Lower lobe of right lung (tissue), 2 donors: ENCODE results near the gene PIGC. TPM values are rescaled to one million over a fixed set of nuclear protein-coding genes. Genes with fewer than 3 reads are reported as not detected.

Experiments
- ATAC-seq, 2 donors: fragments of 200-7000 bp; cut with Tn5 transposase; one replicate each; pipeline ENCODE4 v1.9.1; 2020 to 2022; ENCODE audit warnings: mild to moderate bottlenecking in 2 of 2, moderate library complexity in 2 of 2
- DNase-seq: peaks from one replicate; pipeline ENCODE4 v3.0.0-alpha.2; 2020
- H3K27ac ChIP-seq: fragments of 200-600 bp; one replicate; pipeline ENCODE4 v1.8.0; 2022
- H3K27me3 ChIP-seq: fragments of 200-600 bp; one replicate; pipeline ENCODE4 v1.8.0; 2022; ENCODE audit warnings: low read depth
- H3K36me3 ChIP-seq: fragments of 200-600 bp; one replicate; pipeline ENCODE4 v1.8.0; 2022; ENCODE audit warnings: mild to moderate bottlenecking
- H3K4me1 ChIP-seq: fragments of 200-600 bp; one replicate; pipeline ENCODE4 v1.8.0; 2022
- H3K4me3 ChIP-seq: fragments of 200-600 bp; one replicate; pipeline ENCODE4 v1.8.0; 2022; ENCODE audit warnings: mild to moderate bottlenecking
- H3K9me3 ChIP-seq: fragments of 200-600 bp; one replicate; pipeline ENCODE4 v1.8.0; 2022
- intact Hi-C: fragments of 100-400 bp; cut with DNase I; formaldehyde crosslinking; loops from one replicate; pipeline ENCODE4 v1.11.0; 2022
- total RNA-seq: library from RNA; stranded (reverse); fragmentation: NEBNext Ultra II Directional; extraction: Animal tissue kit (Norgen Biotek cat#: 25700); gene quantifications from one replicate; pipeline ENCODE4 v1.2.1, GENCODE V29; 2021
- TF ChIP-seq, protein P1 (sequence below): fragments of 200-600 bp; IDR thresholded peaks from one replicate; pipeline ENCODE4 v1.8.0; 2022; ENCODE audit warnings: antibody characterized with exemption, mild to moderate bottlenecking
- donor health status: DM: no; HTN: yes; CAD: no; lungs with severe emphysema.

Gene PIGC
- total RNA-seq, 1 donor from 2014 or later, result 22.8 TPM

DNA sequence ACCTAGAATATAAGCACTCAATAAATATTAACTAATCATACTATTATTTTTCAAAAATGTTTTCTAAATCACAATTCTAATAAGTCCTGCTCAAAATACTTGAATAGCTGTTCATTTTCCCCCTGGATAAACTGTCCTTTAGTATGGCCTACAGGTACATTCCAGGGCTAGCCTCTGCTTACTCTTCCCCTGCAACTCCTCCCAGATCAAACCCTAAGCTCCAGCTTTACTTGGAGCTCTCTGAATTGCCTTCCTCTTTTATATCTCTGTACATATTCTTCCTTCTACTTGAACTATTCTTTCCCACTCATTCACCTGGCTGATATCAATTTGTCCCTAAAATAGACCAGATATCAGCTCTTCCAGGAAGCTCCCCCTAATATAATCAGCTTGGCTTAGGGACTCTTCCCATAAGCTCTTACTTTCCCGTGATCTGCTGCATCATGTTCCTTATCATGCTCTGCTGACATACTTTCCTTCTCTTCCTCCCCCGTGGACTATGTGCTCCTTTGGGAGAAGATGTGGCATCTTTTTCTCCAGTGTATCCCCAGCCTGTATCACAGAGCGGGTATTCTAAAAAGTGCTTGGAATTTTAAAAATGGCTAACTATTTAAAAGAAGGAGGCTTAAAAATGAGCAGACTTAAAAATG, 43.1 kb upstream of the PIGC start:
- Histone ChIP-seq H3K4me1 (no peaks in the 10 kb centered on the region), H3K36me3 (no peaks in the 10 kb centered on the region), H3K9me3 (no peaks in the 10 kb centered on the region), H3K4me3 (no peak overlapping the region), H3K27me3 (peaks cover 4% of the 10 kb centered on the region), H3K27ac (no peak overlapping the region)
- ATAC-seq (no peak), DNase-seq (no peak)
- TF ChIP-seq, protein P1, sequence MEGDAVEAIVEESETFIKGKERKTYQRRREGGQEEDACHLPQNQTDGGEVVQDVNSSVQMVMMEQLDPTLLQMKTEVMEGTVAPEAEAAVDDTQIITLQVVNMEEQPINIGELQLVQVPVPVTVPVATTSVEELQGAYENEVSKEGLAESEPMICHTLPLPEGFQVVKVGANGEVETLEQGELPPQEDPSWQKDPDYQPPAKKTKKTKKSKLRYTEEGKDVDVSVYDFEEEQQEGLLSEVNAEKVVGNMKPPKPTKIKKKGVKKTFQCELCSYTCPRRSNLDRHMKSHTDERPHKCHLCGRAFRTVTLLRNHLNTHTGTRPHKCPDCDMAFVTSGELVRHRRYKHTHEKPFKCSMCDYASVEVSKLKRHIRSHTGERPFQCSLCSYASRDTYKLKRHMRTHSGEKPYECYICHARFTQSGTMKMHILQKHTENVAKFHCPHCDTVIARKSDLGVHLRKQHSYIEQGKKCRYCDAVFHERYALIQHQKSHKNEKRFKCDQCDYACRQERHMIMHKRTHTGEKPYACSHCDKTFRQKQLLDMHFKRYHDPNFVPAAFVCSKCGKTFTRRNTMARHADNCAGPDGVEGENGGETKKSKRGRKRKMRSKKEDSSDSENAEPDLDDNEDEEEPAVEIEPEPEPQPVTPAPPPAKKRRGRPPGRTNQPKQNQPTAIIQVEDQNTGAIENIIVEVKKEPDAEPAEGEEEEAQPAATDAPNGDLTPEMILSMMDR, result no peak
- intact Hi-C loops, result no loop called here

GRCh38 chr1:172485626-172486025, 41.8 kb upstream of the PIGC start:
- no peaks in the 10 kb centered on the region for H3K4me1 ChIP-seq
- no peaks in the 10 kb centered on the region for H3K9me3 ChIP-seq
- no peak for ATAC-seq
- peaks cover 1% of the 10 kb centered on the region for H3K27me3 ChIP-seq
- H3K36me3 ChIP-seq, result no peaks in the 10 kb centered on the region
- no peak overlapping the region for H3K4me3 ChIP-seq
- intact Hi-C loops, result no loop called here
- no peak for DNase-seq
- no peak overlapping the region for H3K27ac ChIP-seq
- TF ChIP-seq, protein P1, result no peak

DNA sequence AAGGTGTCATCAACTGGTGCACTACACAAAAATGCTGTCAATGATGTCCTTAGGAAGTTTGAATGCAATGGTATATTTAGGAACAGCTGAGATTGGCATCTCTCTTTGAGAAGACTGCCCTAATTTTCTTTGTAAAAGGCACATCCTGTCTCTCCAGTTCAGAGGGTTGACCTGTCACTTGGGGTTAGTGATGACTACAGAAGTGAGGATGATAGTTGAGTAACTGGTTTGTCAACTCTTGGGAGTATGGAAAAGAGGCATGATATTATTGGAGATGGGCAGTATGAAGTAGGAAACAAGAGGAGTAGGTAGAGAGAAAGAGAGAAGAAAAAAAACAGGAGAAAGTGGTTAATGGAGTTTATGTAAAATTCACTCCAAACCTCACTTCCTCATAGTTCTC, 40.4 kb upstream of the PIGC start:
- no peak for DNase-seq
- intact Hi-C loops, result no loop called here
- TF ChIP-seq, protein P1, result no peak

GRCh38 chr1:172483448-172483847, 39.6 kb upstream of the PIGC start:
- H3K27me3 ChIP-seq, result no peaks in the 10 kb centered on the region
- H3K36me3 ChIP-seq, result no peaks in the 10 kb centered on the region
- H3K4me1 ChIP-seq, result no peaks in the 10 kb centered on the region
- DNase-seq (no peak), ATAC-seq (no peak)
- TF ChIP-seq, protein P1, result no peak
- H3K9me3 ChIP-seq, result no peaks in the 10 kb centered on the region
- H3K27ac ChIP-seq, result no peak overlapping the region
- no peak overlapping the region for H3K4me3 ChIP-seq
- intact Hi-C loops, result no loop called here

More for the DNA sequence above, 40.4 kb upstream of the PIGC start:
- Histone ChIP-seq H3K36me3 (no peaks in the 10 kb centered on the region), H3K9me3 (no peaks in the 10 kb centered on the region), H3K27ac (no peak overlapping the region), H3K4me3 (no peak overlapping the region), H3K4me1 (no peaks in the 10 kb centered on the region), H3K27me3 (no peaks in the 10 kb centered on the region)
- no peak for ATAC-seq

GRCh38 chr1:172482044-172482443, 38.2 kb upstream of the PIGC start:
- Histone ChIP-seq H3K4me3 (no peak overlapping the region), H3K4me1 (no peaks in the 10 kb centered on the region), H3K9me3 (no peaks in the 10 kb centered on the region), H3K27ac (no peak overlapping the region), H3K27me3 (no peaks in the 10 kb centered on the region), H3K36me3 (no peaks in the 10 kb centered on the region)
- intact Hi-C loops, result no loop called here
- ATAC-seq, result no peak
- TF ChIP-seq, protein P1, result no peak
- DNase-seq, result no peak
